IMR-90 (cell line): ENCODE results near the gene FAM98B. TPM values are rescaled to one million over a fixed set of nuclear protein-coding genes. Genes with fewer than 3 reads are reported as not detected.

Experiments
- ATAC-seq: fragments of 200-7000 bp; cut with Tn5 transposase; 2 replicates; pipeline ENCODE4 v1.9.1; 2020; ENCODE audit warnings: low read depth, mild to moderate bottlenecking, moderate library complexity
- BruUV-seq: library from RNA; stranded (reverse); fragments of 400-500 nt; replicated peaks from 2 replicates; lab custom pipeline; 2021; lab: Mats Ljungman, UMichigan
- CTCF ChIA-PET: fragments of 300-600 bp; formaldehyde crosslinking; extraction: SDS; loops from one replicate; lab custom pipeline; 2021; ENCODE audit warnings: antibody characterized with exemption; lab: Yijun Ruan, JAX
- POLR2A ChIA-PET: fragments of 300-600 bp; sonication (Branson Sonifier 250); formaldehyde crosslinking; loops from one replicate; lab custom pipeline; 2022; ENCODE audit warnings: antibody characterized with exemption; ENCODE audit not compliant: unreplicated experiment; lab: Charles Lee
- DNase-seq: peaks from one replicate; pipeline ENCODE4 v3.0.0; 2013
- H2AFZ ChIP-seq: replicated peaks from 2 replicates; pipeline ENCODE3; 2013; ENCODE audit warnings: low read length, mild to moderate bottlenecking; ENCODE audit not compliant: poor library complexity
- H2AK5ac ChIP-seq: 2 replicates; pipeline ENCODE4 v1.6.1; 2013; ENCODE audit warnings: low read depth, low read length, inconsistent platforms
- H2AK9ac ChIP-seq: replicated peaks from 2 replicates; pipeline ENCODE3; 2013; ENCODE audit warnings: mild to moderate bottlenecking, low read depth, low read length, moderate library complexity; ENCODE audit not compliant: poor library complexity
- H2BK120ac ChIP-seq: 2 replicates; pipeline ENCODE4 v1.6.1; 2013; ENCODE audit warnings: low read depth, low read length, inconsistent platforms
- H2BK15ac ChIP-seq: 3 replicates; pipeline ENCODE4 v1.6.1; 2013; ENCODE audit warnings: low read depth, low read length, inconsistent platforms
- H2BK20ac ChIP-seq: 2 replicates; pipeline ENCODE4 v1.6.1; 2013; ENCODE audit warnings: low read depth, mild to moderate bottlenecking, inconsistent platforms, low read length, moderate library complexity
- H2BK5ac ChIP-seq: 2 replicates; pipeline ENCODE4 v1.6.1; 2013; ENCODE audit warnings: mild to moderate bottlenecking, low read depth, low read length, inconsistent platforms; ENCODE audit not compliant: poor library complexity, severe bottlenecking
- H3K14ac ChIP-seq: replicated peaks from 2 replicates; pipeline ENCODE4 v1.6.1; 2013; ENCODE audit warnings: low read depth, low read length, inconsistent platforms
- H3K18ac ChIP-seq: 2 replicates; pipeline ENCODE4 v1.6.1; 2013; ENCODE audit warnings: low read depth, low read length, control low read depth
- H3K23ac ChIP-seq: 2 replicates; pipeline ENCODE4 v1.6.1; 2013; ENCODE audit warnings: low read depth, low read length, inconsistent platforms
- H3K27ac ChIP-seq: 2 replicates; pipeline ENCODE4 v1.5.1; 2013; ENCODE audit warnings: mild to moderate bottlenecking, control low read depth, low read length; ENCODE audit not compliant: insufficient read depth
- H3K27me3 ChIP-seq: 2 replicates; pipeline ENCODE4 v1.6.1; 2013; ENCODE audit warnings: low read length; ENCODE audit not compliant: control insufficient read depth, insufficient read depth
- H3K36me3 ChIP-seq: 2 replicates; pipeline ENCODE4 v1.6.1; 2013; ENCODE audit warnings: low read length, mixed read lengths; ENCODE audit not compliant: control insufficient read depth, insufficient read depth
- H3K4ac ChIP-seq: 2 replicates; pipeline ENCODE4 v1.6.1; 2013; ENCODE audit warnings: low read depth, low read length, inconsistent platforms
- H3K4me1 ChIP-seq: 2 replicates; pipeline ENCODE4 v1.6.1; 2013; ENCODE audit warnings: low read length, mixed read lengths; ENCODE audit not compliant: control insufficient read depth, insufficient read depth
- H3K4me2 ChIP-seq: 2 replicates; pipeline ENCODE4 v1.6.1; 2013; ENCODE audit warnings: low read depth, mild to moderate bottlenecking, control low read depth, low read length, moderate library complexity
- H3K4me3 ChIP-seq: 2 replicates; pipeline ENCODE4 v1.5.1; 2013; ENCODE audit warnings: low read depth, mild to moderate bottlenecking, control low read depth, low read length, moderate library complexity; ENCODE audit not compliant: insufficient read depth
- H3K56ac ChIP-seq: 2 replicates; pipeline ENCODE4 v1.6.1; 2013; ENCODE audit warnings: low read length, inconsistent platforms; ENCODE audit not compliant: insufficient read depth; ENCODE audit errors: extremely low read depth
- H3K79me1 ChIP-seq, 2 experiments: 2 replicates each; pipeline ENCODE4 v1.6.1; 2013; ENCODE audit warnings: low read length in 2 of 2, inconsistent platforms in 1 of 2, low read depth in 1 of 2
- H3K9ac ChIP-seq: 2 replicates; pipeline ENCODE4 v1.6.1; 2013; ENCODE audit warnings: low read depth, low read length, control low read depth
- H3K9me1 ChIP-seq: 2 replicates; pipeline ENCODE4 v1.6.1; 2013; ENCODE audit warnings: low read length, inconsistent platforms; ENCODE audit not compliant: insufficient read depth
- H3K9me3 ChIP-seq: 2 replicates; pipeline ENCODE4 v1.6.1; 2013; ENCODE audit warnings: low read length; ENCODE audit not compliant: control insufficient read depth, insufficient read depth
- H4K20me1 ChIP-seq: 2 replicates; pipeline ENCODE4 v1.6.1; 2013; ENCODE audit warnings: low read length, inconsistent platforms; ENCODE audit not compliant: insufficient read depth
- H4K5ac ChIP-seq: 2 replicates; pipeline ENCODE4 v1.6.1; 2013; ENCODE audit warnings: mild to moderate bottlenecking, low read depth, low read length, control low read depth
- H4K8ac ChIP-seq, 2 experiments: 2 replicates each; pipeline ENCODE4 v1.6.1; 2013; ENCODE audit warnings: low read depth in 2 of 2, low read length in 2 of 2, control low read depth in 1 of 2, inconsistent platforms in 1 of 2
- H4K91ac ChIP-seq: 2 replicates; pipeline ENCODE4 v1.6.1; 2013; ENCODE audit warnings: low read depth, low read length, inconsistent platforms; ENCODE audit not compliant: insufficient read depth
- POLR2A ChIP-seq: IDR thresholded peaks from 2 replicates; pipeline ENCODE4 v1.6.1; 2012; ENCODE audit warnings: mild to moderate bottlenecking, low read depth, low read length
- SMC3 ChIP-seq: fragments of 150-350 bp; IDR thresholded peaks from 2 replicates; pipeline ENCODE4 v1.6.1; 2016; ENCODE audit warnings: low read depth, mild to moderate bottlenecking, antibody characterized with exemption, low read length, moderate library complexity
- whole genome bisulfite sequencing, 2 experiments: methylation state at CpG; one replicate each; pipeline versions ENCODE4 v1.1.5 to v1.1.7; 2013; ENCODE audit warnings: missing lambda C conversion rate in 2 of 2; ENCODE audit not compliant: insufficient read length in 1 of 2; ENCODE audit errors: extremely low coverage in 2 of 2; 5-methylcytosine and 5-hydroxymethylcytosine counted together
- dilution Hi-C: fragments of 300-500 bp; cut with HindIII; formaldehyde crosslinking; loops from one replicate; pipeline ENCODE4 v1.14.3; 2018; ENCODE audit warnings: low sequenced_read_pairs; ENCODE audit not compliant: unreplicated experiment
- in situ Hi-C: fragments of 300-500 bp; cut with MboI; formaldehyde crosslinking; loops from 3 replicates; pipeline ENCODE4 v1.14.3; 2019; ENCODE audit warnings: low sequenced_read_pairs, inconsistent platforms, mixed read lengths
- intact Hi-C: fragments of 100-400 bp; cut with micrococcal nuclease; formaldehyde crosslinking; loops from 2 replicates; pipeline ENCODE4 v1.10.0; 2022
- polyA plus RNA-seq, 3 experiments: library from polyadenylated mRNA; depleted of rRNA; stranded (reverse); fragments of >200 nt; gene quantifications; 2 replicates each; pipeline ENCODE4 v1.2.3, GENCODE V29; 2012; ENCODE audit warnings: low replicate concordance in 1 of 3
- total RNA-seq: library from RNA; depleted of rRNA; stranded (reverse); fragments of >200 nt; gene quantifications from 2 replicates; pipeline ENCODE4 v1.2.3, GENCODE V29; 2012

The FAM98B gene
- total and polyA plus RNA-seq, 2 of the 4 experiments (the other 2 are of a cell fraction), result 2.7 to 12.2 TPM

- H3K9me1 ChIP-seq, result no peaks in the 10 kb centered on the region
- no peaks in the 10 kb centered on the region for H4K20me1 ChIP-seq
- no peak for TF ChIP-seq SMC3
- no peak for TF ChIP-seq POLR2A
- no TSS peak for BruUV-seq
- H3K23ac ChIP-seq, result no peak overlapping the region
- no peak overlapping the region for H2BK15ac ChIP-seq
- no peak overlapping the region for H4K91ac ChIP-seq
- CTCF ChIA-PET, result interaction anchor here (0.5 kb wide), 1 partner anchor 38 kb away, joined by 3 read pairs; no protein-coding TSS in a partner anchor
- H3K4me1 ChIP-seq, result no peaks in the 10 kb centered on the region; the same call in 1 of the 2 replicates
- POLR2A ChIA-PET, result interaction anchor here (0.6 kb wide), 2 partner anchors 8 to 944 kb away, joined by 3 to 4 read pairs; no protein-coding TSS in a partner anchor
- H3K4me2 ChIP-seq, result no peak overlapping the region
- no peak overlapping the region for H3K18ac ChIP-seq
- in situ Hi-C loops (no loop called here), dilution Hi-C loops (no loop called here), intact Hi-C loops (no loop called here)
- H2AFZ ChIP-seq, result no peak overlapping the region
- no peak overlapping the region for H3K27ac ChIP-seq
- H2BK120ac ChIP-seq, result no peak overlapping the region
- ATAC-seq (no peak), DNase-seq (no peak)
- H3K27me3 ChIP-seq, result no peaks in the 10 kb centered on the region
- H3K79me1 ChIP-seq, result no peaks in the 10 kb centered on the region
- H2AK9ac ChIP-seq, result no peak overlapping the region
- no peak overlapping the region for H2AK5ac ChIP-seq
- no peak overlapping the region for H2BK5ac ChIP-seq
- H3K14ac ChIP-seq, result no peak overlapping the region
- no peaks in the 10 kb centered on the region for H3K9me3 ChIP-seq
- H4K8ac ChIP-seq, result no peak overlapping the region
- H3K9ac ChIP-seq, result no peak overlapping the region
- H3K4ac ChIP-seq, result no peak overlapping the region
- H4K5ac ChIP-seq, result no peak overlapping the region
- WGBS, 2 experiments, result no CpG with 5 or more reads among the region's 4 CpGs
- H3K36me3 ChIP-seq, result no peaks in the 10 kb centered on the region
- H2BK20ac ChIP-seq, result no peak overlapping the region
- H3K56ac ChIP-seq, result no peak overlapping the region
- no peak overlapping the region for H3K4me3 ChIP-seq
These were observed 53.1 kb downstream of the FAM98B start for GRCh38 chr15:38506997-38507396.
